HG02610 (cell line): Measurements from ENCODE around the gene PTX4.

Experiments used
- ATAC-seq: cut with Tn5 transposase; IDR thresholded peaks from one replicate; pipeline ENCODE4 v1.9.1; 2021; ENCODE audit warnings: mild to moderate bottlenecking, moderate library complexity; ENCODE audit not compliant: unreplicated experiment

The PTX4 gene

GRCh38 chr16:1464894-1465566, 23.7 kb downstream of the PTX4 start:
- no peak for ATAC-seq

GRCh38 chr16:1464196-1464893, 24.4 kb downstream of the PTX4 start:
- ATAC-seq, result no peak

DNA sequence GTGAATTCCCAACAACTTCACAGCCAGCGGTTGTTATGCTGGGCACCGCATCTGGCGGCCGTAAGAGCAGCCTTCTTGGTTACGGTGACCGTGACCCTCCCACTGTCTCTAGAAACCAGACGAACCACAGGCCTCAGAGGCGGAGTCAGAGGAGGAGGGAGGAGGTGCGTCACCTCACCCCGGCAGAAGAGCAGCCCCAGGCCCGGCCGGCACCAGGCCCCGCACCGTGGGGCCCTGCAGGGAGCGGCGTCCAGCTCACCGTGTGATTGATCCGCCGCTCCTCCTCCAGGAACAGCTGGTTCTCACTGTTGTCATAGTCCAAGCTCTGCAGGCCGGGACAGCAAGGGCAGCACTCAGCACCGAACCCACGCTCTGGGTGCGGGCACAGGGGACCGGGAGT, 27.6 kb downstream of the PTX4 start:
- ATAC-seq, result no peak

DNA sequence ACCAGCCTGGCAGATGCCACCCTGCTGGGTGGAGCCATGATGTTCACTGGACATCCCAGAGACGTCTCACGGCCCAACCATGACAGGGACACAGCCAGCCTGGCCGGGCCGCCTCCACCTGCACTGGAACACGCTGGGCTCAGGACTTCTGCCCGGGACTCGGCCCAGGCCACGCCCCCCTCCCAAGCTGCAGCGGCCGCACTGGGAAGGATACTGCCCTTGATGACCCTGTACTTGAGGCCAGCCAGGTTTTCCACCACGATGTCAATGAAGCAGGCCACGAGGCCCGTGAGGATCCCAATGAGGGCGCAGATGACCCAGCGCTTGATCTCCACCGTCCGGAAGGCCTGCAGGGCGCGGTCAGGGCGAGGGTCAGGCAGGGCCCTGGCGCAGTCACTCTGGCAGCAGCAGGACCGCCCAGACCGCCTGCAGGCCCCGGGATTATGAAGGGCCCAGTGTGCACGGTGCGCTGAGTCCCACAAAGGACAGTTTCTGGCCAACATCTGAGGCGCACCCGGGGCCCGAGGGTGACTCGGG, 28.1 kb downstream of the PTX4 start:
- no peak for ATAC-seq

- ATAC-seq, result no peak
Observed at GRCh38 chr16:1459967-1460366, 28.8 kb downstream of the PTX4 start.

DNA sequence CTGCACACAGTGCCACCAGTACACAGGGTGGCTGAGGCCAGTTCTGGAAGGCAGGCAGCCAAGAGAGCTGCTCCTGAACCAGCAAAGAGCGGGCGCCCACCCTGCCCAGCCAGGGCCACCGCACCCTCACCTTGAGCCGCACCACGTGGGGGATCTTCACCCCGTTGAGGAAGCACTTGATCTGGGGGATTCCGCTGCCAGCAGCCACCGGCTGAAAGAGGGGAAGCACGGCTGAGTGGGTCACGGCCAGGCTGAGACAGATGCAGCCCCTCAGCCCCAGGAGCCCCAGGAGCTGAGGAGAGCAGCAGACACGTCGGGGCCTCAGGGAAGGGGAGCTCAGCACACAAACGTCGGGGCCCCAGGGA, 29.8 kb downstream of the PTX4 start:
- ATAC-seq, result peak; percentile 43

GRCh38 chr16:1458336-1458976, 30.3 kb downstream of the PTX4 start:
- ATAC-seq, result peak; percentile 29

DNA sequence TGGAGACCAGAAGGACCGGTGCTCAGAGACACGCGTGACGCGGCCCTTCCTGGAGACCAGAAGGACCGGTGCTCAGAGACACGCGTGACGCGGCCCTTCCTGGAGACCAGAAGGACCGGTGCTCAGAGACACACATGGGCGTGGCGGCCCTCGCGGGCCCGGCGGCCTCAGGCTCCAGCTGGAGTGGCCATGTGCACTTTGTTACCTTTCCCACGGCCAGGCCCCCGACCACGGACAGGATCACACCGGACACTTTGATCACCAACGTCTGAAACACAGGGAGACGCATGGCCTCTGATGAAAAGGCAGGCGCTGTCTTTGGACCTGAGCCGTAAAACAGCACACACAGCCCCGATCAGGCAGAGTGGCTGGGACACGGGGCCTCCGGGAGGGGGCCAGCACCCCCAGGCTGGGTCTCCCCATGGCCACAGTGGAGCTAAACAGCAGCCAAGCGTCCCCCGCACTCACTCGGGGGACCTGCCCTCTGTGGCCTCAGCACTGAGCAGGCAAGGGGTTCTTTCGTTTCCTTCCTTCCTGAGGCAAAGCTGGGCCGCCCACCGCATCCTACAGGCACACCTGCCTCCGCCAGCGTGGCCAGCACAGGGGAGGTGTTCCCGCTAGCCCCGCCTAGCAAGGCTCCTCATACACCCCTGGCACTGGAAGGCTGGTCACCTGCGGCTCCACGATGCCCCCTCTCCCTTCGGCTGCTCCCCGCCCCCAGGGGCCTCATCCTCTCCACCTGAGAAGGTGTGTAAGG, 31.1 kb downstream of the PTX4 start:
- ATAC-seq, result no peak

DNA sequence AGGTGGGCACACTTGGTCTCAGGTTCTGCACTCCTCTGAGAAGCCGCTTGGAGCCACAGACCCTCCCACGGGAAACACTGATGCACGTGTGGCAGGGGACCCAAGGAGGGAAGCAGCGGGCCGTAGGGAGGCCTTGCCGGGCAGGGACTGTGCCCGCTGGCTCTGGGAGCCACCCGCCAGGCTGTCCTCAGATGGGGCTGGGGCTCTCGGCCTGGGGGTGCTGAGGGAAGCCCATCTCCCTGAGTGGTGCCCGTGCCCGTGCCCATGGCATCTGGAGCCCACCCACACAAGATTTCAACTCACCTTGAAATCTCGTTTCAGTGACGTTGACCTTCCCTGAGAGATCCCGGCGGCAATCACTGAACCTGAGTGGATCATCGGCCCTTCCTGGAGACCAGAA, 31.8 kb downstream of the PTX4 start:
- ATAC-seq, result no peak

DNA sequence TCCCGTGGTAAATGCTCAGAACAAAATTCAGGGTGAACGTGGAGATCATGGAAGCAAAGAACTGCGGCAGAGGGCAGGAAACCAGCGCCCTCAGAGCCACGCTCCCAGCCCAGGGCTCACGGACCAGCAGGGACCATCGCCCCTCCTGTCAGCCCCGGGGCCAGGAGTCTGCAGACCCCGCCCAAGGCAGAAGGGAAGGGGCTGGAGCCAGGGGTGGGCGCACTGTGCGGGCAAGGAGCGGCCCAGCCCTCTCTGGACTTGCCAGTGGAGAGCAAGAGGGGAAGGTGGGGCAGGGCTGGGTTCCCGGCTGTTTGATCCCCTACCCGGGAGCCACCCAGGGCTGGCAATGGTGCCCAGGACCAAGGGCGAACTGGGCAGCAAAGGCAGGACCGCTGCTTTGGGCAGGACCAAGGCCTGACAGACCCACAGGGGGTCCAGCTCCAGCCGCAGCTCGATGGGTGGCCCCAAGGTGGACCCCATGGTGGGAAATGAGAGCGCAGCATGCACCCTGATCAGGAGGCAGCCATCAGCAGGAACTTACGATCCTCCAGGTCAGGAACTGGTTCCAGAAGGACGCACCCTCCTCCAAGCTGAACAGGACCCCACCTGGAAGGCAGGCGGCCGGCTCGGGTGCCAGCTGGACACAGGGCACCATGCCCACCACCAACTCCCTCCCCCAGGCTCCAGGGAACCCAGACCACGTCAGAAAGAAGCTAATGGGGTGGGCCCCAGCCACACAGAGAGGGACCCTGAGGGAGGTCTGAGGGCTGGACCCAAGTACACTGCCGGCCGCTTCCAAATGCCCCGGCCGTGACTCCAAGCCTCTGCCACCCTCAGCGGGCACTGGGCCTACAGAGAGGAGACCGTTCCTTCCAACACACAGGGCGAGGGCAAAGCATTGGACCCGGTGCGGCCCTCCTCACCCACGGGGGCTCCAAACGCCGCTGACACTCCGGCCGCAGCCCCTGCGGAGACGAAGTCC, 33.3 kb downstream of the PTX4 start:
- no peak for ATAC-seq

DNA sequence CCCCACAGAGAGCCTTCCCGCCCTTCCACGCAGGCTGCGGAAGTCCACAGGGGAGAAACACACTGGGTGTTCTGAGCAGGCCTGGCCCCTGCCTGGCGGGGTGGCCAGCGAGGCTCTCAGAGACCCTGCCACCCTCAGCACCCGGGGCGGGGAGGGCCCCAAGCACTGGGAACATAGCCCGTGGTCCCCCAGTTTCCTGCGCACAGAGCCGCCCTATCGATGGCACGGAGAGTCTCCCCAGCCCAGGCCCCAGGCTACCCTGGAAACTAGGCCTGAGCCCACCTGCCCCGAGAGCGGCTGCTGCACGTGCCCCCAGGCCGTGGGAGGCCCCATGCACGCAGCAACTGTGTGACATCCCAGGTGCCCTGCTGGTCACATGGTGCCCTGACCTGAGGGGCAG, 34.2 kb downstream of the PTX4 start:
- no peak for ATAC-seq

DNA sequence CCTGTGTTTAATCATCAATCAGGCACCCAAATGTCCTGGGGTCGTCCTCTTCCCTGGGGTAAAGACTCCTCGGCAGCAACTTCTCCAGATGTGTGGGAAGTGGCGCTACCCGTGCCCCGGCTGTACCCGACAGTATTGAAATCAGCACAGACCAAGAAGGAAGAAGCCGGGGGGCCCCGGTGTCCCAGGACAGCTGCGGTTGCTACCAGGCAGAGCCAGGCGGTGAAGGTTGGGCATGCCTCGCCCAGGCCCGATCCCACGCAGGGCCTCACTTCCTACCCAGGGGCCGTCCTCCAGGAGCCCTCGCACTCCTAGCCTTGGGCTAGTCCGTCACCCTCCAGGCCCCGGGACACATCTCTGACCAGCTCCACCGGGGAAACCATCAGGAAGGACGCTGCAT, 35.4 kb downstream of the PTX4 start:
- no peak for ATAC-seq

DNA sequence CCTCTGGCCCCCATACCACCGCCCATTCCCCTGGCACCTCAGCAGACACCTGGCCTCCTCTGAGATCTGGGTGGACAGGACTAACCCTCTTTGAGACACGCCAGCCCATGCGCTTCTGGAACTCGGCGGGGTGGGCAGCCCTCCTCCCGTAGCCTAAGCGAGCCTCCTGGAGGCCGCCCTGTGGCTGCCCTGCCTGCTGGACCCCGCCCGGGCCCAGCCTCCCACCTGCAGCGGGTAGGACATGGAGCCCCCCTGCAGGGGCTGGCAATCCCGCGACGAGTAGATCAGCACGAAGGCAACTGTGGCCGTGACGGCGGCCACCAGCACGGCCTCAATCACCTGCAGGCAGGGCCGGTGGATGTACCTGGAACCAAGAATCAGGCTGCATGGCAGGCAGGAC, 36.2 kb downstream of the PTX4 start:
- ATAC-seq, result no peak

DNA sequence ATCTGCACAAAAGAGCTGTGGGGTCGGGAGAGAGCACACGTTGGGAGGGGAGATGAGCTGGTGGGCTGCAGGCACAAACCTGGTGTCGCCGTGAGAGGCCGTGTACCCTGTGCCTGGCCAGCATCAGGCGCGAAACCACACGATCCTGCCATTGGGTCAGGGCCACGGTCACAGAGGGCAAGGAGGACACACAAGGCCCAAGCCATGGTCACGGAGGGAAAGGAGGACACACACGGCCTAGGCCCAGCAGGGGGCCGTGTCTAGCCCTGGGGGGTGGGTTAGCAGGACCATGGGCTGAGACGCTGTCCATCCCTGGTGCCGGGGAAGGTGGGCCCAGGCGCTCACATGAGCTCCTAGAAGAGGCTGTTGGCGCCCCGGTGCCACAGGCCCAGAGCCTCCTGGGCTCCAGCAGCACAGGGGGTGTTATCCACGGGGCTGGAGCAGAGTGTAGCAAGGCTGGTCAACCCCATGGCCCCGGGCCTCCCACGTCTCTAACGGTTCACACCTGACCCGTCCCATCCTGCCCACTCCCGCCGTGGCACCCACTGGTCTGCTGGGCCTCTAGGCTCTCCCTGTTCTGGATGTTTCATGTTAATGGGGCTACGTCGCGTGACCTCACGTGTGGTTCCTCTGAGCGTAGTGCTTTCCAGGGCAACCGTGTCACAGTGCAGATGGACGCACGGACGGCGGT, 36.9 kb downstream of the PTX4 start:
- no peak for ATAC-seq

DNA sequence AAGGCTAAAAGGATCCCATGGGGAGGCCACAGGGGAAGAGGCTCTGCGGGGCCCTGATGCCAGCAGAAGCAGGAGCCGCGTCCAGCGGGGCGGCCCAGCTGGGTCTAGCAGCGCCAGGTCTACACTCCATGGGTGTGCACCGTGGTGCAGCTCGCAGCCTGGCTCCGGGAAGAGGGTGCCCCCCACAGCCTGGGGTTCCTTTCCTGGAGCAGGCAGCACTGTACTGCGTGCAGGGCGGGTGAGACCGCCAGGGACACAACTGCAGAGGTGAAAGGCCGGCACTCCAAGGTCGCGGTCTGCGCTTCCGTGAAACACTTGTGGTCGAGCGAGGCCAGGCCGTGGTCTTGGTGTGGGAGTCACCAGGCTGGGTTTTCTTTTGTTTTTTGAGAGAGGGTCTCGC, 37.9 kb downstream of the PTX4 start:
- no peak for ATAC-seq

- no peak for ATAC-seq
Observed at GRCh38 chr16:1450218-1450617, 38.5 kb downstream of the PTX4 start.

DNA sequence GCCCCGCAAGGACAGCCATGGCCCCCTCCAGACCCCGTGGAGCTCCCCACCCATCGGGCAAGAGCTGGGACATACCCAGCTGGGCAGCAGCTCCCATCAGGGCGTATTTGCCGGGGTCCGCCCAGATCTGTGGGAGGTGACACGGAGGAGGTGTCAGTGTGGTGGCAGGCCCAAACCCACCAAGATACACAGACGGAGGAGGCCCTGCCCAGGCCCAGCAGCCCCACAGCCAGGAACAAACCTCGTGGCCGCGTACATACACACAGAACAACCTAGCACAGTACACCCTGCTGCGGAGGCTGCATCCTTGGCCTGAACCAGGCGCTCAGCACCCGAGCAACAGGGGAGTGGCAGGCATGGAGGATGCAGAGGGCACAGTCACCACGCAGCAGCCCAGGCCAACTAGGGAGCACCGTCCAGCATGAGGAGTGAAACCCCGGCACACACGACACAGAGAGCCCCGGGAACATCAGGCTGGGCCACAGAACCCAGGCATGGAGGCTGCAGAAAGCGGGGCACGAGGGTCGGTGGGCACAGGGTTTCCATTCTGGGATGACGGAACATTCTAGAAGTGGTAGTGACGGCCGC, 39.4 kb downstream of the PTX4 start:
- ATAC-seq, result no peak

- no peak for ATAC-seq
Observed at GRCh38 chr16:1448536-1449116, 40.1 kb downstream of the PTX4 start.

GRCh38 chr16:1447965-1448364, 40.8 kb downstream of the PTX4 start:
- no peak for ATAC-seq
